Measurements from ENCODE around the gene TBC1D19.

The TBC1D19 gene

DNA sequence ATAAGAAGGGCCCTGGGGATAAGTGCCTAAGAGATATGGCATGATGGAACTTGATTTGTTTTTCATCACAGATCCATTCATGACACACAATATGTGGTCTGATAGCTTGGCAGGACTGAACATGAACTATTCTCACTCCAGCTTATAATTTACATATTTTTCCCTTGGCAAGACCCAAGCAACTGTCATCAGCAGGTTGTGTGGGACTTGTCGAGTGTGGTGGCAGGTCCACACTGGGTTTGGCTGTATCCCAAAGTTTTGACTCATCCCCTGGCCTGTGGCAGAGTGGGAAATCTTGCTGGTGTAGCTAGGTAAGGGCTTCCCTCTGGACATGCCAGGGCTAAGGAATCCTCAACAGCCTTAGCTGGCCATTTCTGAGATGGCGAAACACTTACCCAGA, 195.8 kb downstream of the TBC1D19 start:
- no peak for TF ChIP-seq CTCF (IDR thresholded peaks at IDR 0.05; ENCODE audit: low read depth, low read length)
- DNase-seq (ENCODE audit: extremely low read depth, low read depth) = peak; percentile 36

DNA sequence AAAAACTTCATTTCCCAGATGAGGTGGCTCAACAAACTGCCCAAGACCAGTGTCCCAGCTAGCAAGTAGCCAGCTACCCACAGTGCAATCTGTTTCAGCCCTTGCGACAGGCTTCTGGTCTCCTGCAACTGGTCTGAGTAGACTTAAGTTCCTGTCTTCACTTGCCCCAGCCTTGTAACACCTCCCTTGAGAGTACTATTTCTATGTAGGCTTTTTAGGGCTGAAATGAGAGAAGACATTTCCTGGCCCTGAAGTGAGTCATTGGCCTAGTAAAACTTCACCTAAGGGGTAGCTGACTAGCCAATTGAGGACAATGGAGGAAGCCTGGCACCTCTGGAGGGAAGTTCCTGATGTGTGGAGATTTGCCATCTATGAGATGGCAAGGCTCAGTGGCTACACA, 196.7 kb downstream of the TBC1D19 start:
- DNase-seq (ENCODE audit: extremely low read depth, low read depth) = peak; percentile 11
- no peak for TF ChIP-seq CTCF (IDR thresholded peaks at IDR 0.05; ENCODE audit: low read depth, low read length)

DNA sequence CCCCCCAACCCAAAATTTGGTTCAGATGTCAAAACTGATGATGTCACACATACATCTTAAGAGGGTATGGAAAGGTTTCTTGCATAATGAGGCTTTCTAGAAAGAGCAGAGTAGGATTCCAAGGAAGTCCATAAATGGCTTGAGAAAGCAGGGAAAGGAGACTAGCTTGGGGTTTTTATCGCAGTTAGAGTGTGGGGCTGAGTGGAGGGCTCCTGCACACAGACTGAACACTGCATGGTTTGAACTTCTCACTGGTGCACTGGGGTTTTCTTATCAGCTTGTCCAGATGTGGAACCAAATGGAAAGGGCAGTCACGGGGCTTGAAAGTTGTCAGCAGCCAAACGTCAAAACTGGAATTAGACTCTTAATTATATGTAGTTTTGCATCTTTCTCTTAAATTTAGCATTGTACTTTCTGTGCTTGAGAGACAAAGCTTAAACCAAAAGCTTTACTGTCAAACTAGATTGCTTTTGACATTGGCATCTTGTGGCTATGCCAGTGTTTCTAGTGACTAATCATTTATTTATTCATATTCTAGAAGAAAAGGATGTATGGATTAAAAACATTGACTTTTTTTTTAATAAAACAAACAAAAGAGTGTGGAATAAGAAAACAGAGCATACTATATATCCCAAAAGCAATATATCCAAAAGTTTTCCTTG, 198.4 kb downstream of the TBC1D19 start:
- TF ChIP-seq CTCF (IDR thresholded peaks at IDR 0.05; ENCODE audit: low read depth, low read length) = no peak
- peak; percentile 19 for DNase-seq (ENCODE audit: extremely low read depth, low read depth)

- DNase-seq (ENCODE audit: extremely low read depth, low read depth) = no peak
- no peak for TF ChIP-seq CTCF (IDR thresholded peaks at IDR 0.05; ENCODE audit: low read depth, low read length)
These were observed 198.9 kb downstream of the TBC1D19 start for GRCh38 chr4:26782830-26783202.

DNA sequence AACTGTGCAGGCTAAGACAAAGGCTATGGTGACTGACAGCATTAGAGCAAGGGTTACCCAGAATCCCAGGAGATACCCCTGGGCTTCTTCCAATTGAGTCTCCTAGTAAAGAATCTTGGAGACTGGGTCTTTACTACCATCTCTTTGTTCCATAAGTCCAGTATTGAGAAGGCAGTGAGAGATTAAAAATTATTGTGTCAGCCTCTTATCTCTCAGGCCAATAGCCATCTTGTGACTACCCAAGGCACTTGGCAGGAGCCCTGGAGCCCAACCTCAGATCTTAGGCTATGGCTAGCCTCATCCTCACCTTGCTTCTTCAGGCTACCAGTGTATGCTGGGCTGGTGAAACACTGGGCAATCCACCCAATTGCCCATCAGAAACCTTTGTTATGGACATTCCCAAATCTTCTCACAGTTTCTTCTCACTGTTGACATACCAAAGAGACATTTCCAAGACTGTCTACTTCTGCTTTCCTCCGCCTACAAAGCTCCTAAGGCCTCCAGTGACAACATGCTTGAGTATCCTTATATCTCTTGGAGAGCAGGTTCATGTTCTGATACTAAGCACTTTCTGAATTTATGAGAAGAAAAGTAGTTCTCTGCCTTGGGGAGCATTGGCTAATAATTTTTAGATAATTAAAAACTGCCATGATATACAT, 200.5 kb downstream of the TBC1D19 start:
- no peak for DNase-seq (ENCODE audit: extremely low read depth, low read depth)
- TF ChIP-seq CTCF (IDR thresholded peaks at IDR 0.05; ENCODE audit: low read depth, low read length) = no peak

- DNase-seq (ENCODE audit: extremely low read depth, low read depth) = no peak
- no peak for TF ChIP-seq CTCF (IDR thresholded peaks at IDR 0.05; ENCODE audit: low read depth, low read length)
These were observed 201.4 kb downstream of the TBC1D19 start for GRCh38 chr4:26785312-26785711.

DNA sequence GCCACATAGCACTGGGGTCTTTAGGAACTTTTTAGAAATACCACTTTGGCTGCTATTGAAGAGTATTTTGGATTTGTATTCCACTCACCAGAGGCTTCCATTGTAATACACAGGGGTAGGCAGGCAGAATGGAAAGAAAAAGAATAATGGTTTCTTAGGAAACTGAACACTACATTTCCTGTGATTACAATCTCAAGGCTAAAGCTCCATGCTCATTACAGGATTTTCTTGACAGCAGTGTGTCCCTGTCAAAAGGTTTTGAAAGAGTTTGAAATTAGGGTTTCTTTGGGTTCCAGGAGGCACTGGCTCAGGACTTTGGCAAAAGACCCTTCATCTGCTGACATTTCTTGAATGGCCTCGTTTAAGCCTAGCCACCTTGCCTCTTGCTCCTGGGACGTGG, 201.9 kb downstream of the TBC1D19 start:
- no peak for DNase-seq (ENCODE audit: extremely low read depth, low read depth)

More for the DNA sequence above, 201.9 kb downstream of the TBC1D19 start:
- TF ChIP-seq CTCF (IDR thresholded peaks at IDR 0.05; ENCODE audit: low read depth, low read length) = no peak
